22Rv1 (cell line): Measurements from ENCODE around the gene WDFY3.

ENCODE experiments used
- CTCF ChIP-seq: fragments of 450-650 bp; IDR thresholded peaks from 2 replicates; pipeline ENCODE4 v1.5.1; 2017; ENCODE audit warnings: mild to moderate bottlenecking
- ZFX ChIP-seq: fragments of 450-650 bp; IDR thresholded peaks from 2 replicates; pipeline ENCODE4 v1.6.1; 2017; ENCODE audit warnings: antibody characterized with exemption, borderline replicate concordance

DNA sequence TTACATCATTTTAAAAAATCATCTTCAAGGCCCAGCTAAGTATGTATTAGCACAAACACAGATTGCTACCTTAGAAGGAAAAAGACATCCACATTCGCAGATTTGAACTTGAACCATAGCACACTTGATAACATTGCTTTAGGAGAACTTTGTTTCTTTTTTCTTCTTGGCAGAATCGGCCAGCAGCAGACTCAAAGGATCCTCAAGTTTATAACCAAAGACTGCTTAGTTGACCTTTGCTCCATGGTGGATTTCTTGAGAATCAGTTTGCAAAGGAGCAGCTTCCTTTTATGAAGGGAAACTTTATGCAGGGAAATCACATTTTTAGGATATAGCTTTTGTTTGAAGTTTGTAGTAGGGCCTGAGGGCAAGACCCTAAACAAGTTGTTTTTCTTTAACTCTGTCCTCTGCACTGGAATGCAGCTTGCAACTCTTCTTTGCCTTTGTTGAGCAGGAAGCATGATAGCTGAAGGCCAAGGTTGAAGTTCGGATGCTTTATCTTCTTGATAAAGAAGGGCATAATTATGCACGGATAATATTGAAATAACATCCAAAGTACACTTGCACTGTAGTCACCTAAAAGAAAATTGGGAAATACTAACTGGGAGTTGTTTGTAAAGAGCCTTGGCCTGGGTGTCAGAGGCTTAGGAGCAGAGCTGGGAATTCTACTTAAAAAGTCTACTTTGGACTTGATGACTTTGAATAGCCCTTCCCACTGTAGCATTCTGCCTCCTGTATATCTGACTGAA lies 305.1 kb downstream of the WDFY3 start:
- no peak for TF ChIP-seq CTCF
- no peak for TF ChIP-seq ZFX
